NK-92 (cell line): Measurements from ENCODE around the gene LMOD1.
"Not testable (repeated sequence)": the region's sequence is repeated elsewhere in the genome, so short reads cannot be mapped to it uniquely, and the experiment has no call there.

Experiments used
- DNase-seq: peaks from one replicate; lab custom pipeline; 2025; ENCODE audit not compliant: unreplicated experiment; lab: John Stamatoyannopoulos, UW

LMOD1 gene

DNA sequence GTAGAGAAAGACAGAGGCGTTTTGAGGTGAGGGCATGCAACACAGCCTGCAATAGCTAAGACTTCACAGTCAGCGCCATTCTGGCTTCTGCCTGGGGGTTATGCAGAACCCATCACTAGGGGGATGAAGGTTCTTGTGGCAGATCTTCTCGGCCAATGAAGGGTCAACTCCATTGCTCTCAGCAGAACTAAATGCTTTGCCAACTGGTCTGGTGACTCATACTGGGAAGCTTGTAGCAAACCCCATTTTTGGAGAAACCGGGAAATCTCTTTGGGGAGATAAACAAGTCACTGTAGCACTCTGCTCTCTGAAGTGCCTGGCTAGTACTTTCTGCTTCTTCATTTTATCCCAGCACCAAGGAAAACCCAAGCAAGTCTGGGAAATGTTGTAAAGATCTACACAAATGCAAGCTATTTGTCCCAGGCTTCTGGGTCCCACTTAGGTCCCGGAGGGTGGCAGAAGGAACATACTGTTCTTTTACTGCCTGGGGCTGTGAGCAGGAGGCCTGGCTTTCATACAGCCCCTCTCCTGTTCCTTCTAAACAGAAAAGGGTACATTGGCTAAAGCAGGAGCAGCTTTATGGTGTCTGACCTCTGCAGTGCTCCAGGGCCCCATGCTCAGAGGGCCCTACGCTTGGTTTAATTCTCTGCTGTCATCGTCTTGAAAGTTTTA is 28.9 kb downstream of the LMOD1 start:
- no peak for DNase-seq

- no peak for DNase-seq
Measured at GRCh38 chr1:201916649-201917249, 29.6 kb downstream of the LMOD1 start.

DNA sequence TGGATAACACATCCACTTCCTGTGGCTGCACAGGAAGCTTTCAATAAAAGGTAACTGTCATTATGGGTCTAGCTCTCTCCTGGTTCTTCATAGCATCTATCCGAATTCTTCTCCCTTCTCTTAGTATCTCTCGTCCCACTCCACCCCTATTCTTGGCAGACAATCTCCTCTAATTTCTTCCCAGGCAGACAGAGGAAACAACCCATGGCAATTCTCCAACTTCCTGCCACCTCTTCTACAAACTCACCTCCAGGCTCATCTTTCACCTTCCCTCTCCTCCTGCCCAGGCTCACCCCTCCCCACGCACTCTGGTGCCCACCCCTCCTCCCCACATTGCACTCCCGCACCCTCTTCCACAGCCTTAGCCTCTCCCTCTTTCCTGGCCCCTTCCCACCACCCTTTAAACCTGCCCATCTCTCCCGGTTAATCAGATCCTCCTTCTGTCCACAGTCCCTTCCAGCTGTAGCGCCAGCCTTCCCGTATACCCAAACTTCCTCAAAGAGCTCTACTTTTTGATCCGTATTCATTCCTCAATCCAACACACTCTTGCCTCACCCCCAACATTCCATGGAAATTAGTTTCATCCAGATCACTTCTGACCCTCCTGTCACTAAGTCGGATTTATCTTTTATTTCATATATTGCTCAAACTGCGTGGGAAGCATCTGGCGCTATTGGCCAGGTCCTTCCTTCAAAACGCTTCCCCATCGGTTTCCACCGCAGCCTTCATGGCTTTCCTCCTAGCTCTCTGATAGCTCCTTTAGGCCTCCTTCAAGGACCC is 31.7 kb downstream of the LMOD1 start:
- no peak for DNase-seq

GRCh38 chr1:201912832-201913231 is 33.5 kb downstream of the LMOD1 start:
- no peak for DNase-seq

GRCh38 chr1:201911826-201912571 is 34.3 kb downstream of the LMOD1 start:
- DNase-seq = no peak

DNA sequence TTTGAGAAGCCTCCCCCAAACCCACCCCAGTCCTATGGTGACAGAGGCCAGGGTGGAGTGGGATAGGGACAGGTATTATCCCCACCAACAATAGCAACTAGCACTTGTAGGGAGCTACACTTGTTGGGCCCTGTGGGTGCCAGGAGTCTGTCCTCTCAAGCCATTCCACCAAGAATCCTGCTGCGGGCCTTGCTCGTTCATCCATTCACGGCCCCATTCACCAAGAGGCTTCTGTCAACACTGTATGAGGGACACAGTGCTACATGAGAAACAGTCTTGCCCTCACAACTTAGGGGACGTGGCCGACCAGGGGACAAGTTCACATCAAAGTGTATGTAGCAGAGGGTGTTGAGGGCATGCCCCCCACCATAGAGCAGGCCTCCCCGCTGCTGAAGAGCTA is 38.7 kb downstream of the LMOD1 start:
- no peak for DNase-seq

- DNase-seq = no peak
Measured at GRCh38 chr1:201906336-201906735, 40.0 kb downstream of the LMOD1 start.

GRCh38 chr1:201905234-201905890 is 41.0 kb downstream of the LMOD1 start:
- DNase-seq = no peak

DNA sequence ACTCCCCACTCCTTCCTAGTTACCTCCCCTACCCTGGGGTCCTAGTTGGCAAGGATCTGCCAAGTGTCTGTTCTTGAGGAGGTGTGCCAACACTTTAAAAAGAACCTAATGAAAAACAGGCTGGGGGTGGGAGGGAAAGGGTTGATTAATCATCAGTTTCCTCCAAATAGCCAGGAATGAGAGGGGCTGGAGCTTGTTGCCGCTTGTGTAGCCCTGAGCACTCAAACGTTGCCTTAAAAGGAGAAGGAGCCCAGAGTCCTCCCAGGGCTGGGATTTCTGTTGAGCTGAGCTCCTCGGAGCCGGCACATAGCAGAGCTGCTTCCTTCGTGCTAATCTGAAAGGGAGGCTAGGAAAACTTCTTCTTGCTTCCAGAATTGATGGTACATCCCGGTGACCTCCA is 41.8 kb downstream of the LMOD1 start:
- no peak for DNase-seq

- no peak for DNase-seq
Measured at GRCh38 chr1:201903135-201903534, 43.2 kb downstream of the LMOD1 start.

GRCh38 chr1:201902198-201902597 is 44.1 kb downstream of the LMOD1 start:
- DNase-seq = no peak

DNA sequence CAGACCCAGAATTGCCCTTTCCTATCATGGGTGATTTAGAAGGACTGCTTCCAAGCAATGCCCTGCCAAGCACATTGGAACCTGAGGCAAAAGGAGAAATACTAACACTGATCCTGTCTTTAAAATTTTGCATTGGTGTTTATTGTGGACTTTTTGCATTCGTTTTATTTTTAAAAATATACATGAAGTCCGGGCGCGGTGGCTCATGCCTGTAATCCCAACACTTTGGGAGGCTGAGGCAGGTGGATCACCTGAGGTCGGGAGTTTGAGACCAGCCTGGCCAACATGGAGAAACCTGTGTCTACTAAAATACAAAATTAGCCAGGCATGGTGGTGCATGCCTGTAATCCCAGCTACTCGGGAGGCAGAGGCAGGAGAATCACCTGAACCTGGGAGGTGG is 45.3 kb downstream of the LMOD1 start:
- not testable (repeated sequence) for DNase-seq

GRCh38 chr1:201900476-201900875 is 45.9 kb downstream of the LMOD1 start:
- no peak for DNase-seq

DNA sequence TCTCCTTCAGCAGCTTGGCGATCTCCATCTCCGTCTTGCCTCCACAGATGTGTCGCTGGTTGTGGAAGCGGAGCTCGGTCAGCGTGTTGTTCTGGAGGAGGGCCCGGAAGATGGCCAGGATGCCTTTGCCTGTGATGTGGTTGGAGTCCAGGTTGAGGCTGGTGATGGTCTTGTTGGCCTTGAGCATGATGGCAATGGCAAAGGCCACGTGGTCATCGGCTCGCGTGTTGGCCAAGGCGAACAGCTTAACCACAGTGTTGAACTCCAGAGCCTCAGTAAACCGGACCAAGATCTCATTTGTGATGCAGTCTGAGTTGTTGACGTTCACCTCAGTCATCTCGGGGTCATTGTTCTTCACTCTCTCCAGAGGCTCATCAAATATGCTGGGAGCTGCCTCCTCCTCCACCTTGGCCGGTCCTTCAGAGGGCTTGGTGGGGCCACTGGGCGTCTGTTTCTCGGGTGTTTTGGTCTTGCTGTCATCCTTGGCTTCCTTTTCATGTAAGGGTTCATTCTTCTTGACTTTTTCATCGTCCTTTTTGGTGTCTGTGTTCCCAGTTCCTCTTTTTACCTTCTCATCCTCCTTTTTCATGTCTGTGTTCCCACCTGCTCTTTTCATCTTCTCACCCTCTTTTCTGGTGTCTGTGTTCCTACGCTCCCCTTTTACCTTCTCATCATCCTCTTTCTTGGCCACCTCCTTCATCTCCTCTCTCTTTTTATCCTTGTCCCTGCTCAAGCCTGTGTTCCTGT is 46.5 kb downstream of the LMOD1 start:
- DNase-seq = no peak

DNA sequence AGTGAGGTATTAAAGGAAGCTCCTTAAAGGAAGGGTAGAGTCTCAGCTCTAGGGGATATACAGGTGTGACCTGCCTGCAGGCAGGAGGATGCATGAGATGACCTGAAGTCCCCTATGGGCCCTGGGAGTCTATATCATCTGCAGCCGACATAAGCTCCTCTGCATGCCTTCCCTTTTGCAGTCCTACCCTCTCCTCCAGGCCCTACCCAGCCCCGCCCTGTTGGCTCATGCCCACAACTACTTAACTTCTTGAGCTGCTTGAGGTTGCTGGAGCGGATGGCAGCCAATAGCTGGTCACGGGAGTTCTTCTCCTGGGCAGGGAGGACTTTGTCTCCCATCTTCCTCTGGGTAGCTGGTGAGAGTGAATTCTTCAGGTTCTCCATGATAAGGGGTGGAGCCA is 47.4 kb downstream of the LMOD1 start:
- DNase-seq = no peak

GRCh38 chr1:201898240-201898894 is 48.0 kb downstream of the LMOD1 start:
- DNase-seq = no peak

DNA sequence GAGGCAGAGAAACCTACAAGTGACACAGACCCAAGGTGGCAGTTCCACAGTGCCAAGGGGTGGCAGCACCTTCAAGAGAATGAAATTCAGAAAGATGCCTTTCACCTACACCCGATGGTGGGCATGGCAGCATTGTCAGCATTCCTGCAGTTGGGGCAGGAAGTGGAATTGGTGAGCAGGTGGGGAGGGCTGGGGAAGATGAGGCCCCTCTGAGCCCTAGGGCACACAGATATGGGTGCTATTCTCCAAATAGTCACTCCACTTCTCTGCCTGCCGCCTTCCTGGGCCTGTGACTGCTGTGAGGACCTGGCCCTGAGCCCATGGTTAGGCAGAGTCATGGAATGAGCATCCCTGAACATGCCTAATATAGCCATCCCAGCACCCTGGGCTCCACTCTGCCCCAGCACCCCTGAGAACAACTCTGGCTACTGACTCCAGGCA is 49.4 kb downstream of the LMOD1 start:
- DNase-seq = no peak

DNA sequence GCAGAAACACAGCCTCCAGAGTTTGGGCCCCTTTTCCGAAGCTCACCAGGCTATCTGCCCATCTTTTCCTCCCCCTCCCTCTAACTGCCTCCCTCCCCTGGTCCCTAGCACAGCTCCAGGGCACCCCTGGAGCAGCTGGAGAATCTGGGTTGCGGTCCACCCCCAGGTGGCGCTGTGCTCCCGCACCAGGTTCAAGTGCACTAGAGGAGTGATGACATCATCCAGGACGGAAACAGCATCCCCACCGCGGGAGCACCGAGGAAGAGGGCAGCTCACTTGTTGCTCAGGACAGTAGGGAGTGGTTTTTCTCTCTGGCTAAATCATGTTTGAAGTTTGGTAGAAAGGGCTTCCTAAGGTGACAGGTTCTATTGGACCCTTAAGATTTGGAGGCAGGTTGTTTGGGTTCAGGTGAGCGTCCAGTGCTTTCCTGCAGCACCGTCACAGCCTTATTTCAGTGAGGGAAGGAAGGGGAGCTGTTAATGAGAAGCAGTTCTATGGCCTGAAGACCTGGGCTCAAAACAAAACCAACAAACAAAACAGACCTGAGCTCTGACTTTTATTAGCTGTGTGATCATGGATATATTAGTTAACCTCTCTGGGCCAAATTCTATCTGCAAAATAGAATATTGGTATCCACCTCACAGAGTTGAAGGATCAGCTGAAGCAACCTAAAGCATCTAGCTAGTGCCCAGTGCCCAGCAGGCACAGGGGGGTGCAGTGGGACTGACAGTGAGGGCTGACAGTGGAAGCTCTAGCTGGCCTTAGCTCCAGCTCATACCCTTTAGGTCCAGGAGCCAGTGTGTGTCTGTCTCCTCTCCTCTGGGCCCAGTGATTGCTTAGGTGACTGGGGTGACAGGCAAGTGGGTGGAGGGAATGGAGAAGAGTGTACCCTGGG is 50.2 kb downstream of the LMOD1 start:
- no peak for DNase-seq
